Measurements from ENCODE around the gene HERPUD2.
"Not testable (repeated sequence)": the region's sequence is repeated elsewhere in the genome, so short reads cannot be mapped to it uniquely, and the experiment has no call there.

Gene HERPUD2

DNA sequence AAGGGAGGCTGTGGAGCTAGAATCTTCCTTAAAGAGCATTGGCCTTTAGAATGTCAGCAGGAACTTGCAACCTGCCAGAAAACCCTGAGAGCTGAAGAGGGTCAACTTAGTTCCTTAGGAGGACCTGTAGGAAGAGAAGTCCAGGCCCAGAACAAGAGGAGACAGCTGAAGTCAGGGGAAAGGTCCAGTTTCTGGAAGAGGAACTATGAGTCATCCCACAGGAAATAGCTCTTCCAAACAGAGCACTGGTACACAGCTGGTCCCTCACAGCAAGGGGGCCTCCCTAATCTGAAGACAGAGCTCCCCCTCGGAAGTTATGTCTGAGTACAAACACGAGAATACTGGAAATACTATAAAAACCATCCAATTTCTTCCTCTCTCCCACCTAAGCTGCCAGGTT lies 98.9 kb downstream of the HERPUD2 start:
- no peak overlapping the region for H3K4me3 ChIP-seq (ENCODE audit: low read length)
- DNase-seq (ENCODE audit: low read depth) = peak; percentile 2
- TF ChIP-seq, protein P1, sequence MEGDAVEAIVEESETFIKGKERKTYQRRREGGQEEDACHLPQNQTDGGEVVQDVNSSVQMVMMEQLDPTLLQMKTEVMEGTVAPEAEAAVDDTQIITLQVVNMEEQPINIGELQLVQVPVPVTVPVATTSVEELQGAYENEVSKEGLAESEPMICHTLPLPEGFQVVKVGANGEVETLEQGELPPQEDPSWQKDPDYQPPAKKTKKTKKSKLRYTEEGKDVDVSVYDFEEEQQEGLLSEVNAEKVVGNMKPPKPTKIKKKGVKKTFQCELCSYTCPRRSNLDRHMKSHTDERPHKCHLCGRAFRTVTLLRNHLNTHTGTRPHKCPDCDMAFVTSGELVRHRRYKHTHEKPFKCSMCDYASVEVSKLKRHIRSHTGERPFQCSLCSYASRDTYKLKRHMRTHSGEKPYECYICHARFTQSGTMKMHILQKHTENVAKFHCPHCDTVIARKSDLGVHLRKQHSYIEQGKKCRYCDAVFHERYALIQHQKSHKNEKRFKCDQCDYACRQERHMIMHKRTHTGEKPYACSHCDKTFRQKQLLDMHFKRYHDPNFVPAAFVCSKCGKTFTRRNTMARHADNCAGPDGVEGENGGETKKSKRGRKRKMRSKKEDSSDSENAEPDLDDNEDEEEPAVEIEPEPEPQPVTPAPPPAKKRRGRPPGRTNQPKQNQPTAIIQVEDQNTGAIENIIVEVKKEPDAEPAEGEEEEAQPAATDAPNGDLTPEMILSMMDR (IDR thresholded peaks at IDR 0.05; ENCODE audit: insufficient read depth, low read depth, low read length, missing control alignments) = no peak

DNA sequence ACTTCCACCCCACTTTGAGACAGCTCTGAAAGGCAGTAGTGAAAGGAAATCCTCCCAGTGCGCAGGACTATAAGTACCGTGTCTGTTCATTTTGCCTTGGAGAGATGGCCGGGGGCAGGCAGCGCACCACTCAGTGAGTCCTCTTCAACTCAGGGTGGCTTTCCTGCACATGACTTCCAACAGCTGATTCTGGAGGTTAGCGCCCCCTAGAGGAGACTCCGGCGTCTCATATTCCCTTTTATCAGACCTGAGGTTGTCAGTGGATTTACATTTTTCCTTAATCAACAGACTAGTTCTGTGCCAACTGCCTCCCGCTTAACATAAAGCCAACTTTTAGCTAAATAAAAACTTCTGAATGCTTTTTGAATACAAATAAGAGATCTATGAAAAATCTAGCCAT lies 101.0 kb downstream of the HERPUD2 start:
- no peak for DNase-seq (ENCODE audit: low read depth)
- TF ChIP-seq, protein P1 (IDR thresholded peaks at IDR 0.05; ENCODE audit: insufficient read depth, low read depth, low read length, missing control alignments) = no peak

DNA sequence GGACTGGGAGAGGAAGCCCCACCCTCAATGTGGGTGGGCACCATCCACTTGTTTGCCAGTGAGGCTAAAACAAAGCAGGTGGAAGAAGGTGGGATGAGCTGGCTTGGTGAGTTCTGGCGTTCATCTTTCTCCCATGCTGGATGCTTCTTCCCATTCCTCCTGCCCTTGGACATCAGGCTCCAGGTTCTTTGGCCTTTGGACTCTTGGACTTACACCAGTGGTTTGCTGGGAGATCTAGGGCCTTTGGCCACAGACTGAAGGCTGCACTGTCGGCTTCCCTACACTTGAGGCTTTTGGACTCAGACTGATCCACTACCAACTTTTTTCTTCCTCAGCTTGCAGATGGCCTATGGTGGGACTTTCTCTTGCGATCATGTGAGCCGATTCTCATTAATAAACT lies 106.3 kb downstream of the HERPUD2 start:
- TF ChIP-seq, protein P1 (IDR thresholded peaks at IDR 0.05; ENCODE audit: insufficient read depth, low read depth, low read length, missing control alignments) = no peak
- H3K4me3 ChIP-seq (ENCODE audit: low read length) = no peak overlapping the region
- no peak for DNase-seq (ENCODE audit: low read depth)

More for the DNA sequence above, 101.0 kb downstream of the HERPUD2 start:
- no peak overlapping the region for H3K4me3 ChIP-seq (ENCODE audit: low read length)

DNA sequence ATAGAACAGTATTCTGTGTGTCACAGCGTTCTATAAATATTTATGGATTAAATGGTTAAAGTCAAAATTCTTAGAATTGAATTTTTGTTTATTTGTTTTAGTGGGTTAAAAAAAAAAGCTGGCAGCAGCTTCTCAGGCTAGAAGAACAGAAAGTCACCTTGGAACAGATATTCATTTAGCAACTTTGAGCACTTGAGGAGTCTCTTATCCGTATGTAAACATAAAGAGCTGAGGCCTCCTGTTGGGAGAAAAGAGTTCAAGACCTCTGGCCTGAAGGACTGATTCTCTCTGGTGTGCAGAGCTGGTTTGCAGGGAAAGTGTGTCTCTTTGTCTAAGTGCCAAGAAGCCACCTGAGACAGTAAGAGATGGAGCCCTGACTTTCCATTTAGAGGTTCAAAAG lies 109.9 kb downstream of the HERPUD2 start:
- TF ChIP-seq, protein P1 (IDR thresholded peaks at IDR 0.05; ENCODE audit: insufficient read depth, low read depth, low read length, missing control alignments) = no peak
- no peak for DNase-seq (ENCODE audit: low read depth)
- H3K4me3 ChIP-seq (ENCODE audit: low read length) = no peak overlapping the region

DNA sequence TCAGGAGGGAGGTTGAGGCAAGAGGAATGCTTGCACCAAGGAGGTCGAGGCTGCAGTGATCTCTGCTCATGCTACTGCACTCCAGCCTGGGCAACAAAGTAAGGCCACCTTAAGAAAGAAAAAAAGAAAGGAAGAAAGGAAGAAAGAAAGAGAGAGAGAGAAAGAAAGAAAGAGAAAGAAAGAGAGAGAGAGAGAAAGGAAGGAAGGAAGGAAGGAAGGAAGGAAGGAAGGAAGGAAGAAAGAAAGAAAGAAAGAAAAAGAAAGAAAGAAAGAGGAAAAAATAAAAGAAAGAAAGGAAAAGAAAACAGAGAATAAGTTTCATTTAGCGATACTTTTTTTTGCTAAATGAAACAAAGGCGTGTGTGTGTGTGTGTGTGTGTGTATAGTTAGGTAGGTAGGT lies 110.4 kb downstream of the HERPUD2 start:
- not testable (repeated sequence) for DNase-seq (ENCODE audit: low read depth); H3K4me3 ChIP-seq (ENCODE audit: low read length)
